GM12891 (cell line): ENCODE results near the gene ABCC10.
"Not testable (repeated sequence)": the region's sequence is repeated elsewhere in the genome, so short reads cannot be mapped to it uniquely, and the experiment has no call there.

Experiments used
- DNase-seq: peaks from one replicate; pipeline ENCODE4 v3.0.0; 2011; ENCODE audit warnings: low spot score; ENCODE audit not compliant: insufficient read length
- FAIRE-seq: peaks from 2 replicates; lab custom pipeline; 2011; peaks lifted over from hg19 to GRCh38; lab: Jason Lieb, UNC
- PAX5 ChIP-seq: IDR thresholded peaks from 2 replicates; pipeline ENCODE4 v1.6.1; 2011; ENCODE audit warnings: low read length, moderate library complexity, mild to moderate bottlenecking; ENCODE audit not compliant: insufficient read depth, severe bottlenecking
- POLR2A ChIP-seq: IDR thresholded peaks from 2 replicates; pipeline ENCODE4 v1.6.1; 2011; ENCODE audit warnings: low read depth, low read length, control low read depth
- POLR2AphosphoS5 ChIP-seq: IDR thresholded peaks from 2 replicates; pipeline ENCODE4 v1.6.1; 2011; ENCODE audit warnings: low read depth, low read length, control low read depth
- POU2F2 ChIP-seq: IDR thresholded peaks from 2 replicates; pipeline ENCODE4 v1.6.1; 2011; ENCODE audit warnings: low read depth, mild to moderate bottlenecking, control low read depth, low read length, moderate library complexity
- SPI1 ChIP-seq: IDR thresholded peaks from 2 replicates; pipeline ENCODE4 v1.6.1; 2011; ENCODE audit warnings: low read depth, low read length, control low read depth
- TAF1 ChIP-seq: IDR thresholded peaks from 2 replicates; pipeline ENCODE4 v1.6.1; 2011; ENCODE audit warnings: low read depth, low read length, control low read depth

The ABCC10 gene

GRCh38 chr6:43494766-43495165, 67.4 kb downstream of the ABCC10 start:
- no peak for DNase-seq
- no peak for FAIRE-seq
- TF ChIP-seq SPI1, result no peak

GRCh38 chr6:43495409-43495941, 68.1 kb downstream of the ABCC10 start:
- FAIRE-seq (no peak), DNase-seq (no peak)
- TF ChIP-seq POLR2AphosphoS5 (no peak), SPI1 (no peak), TAF1 (no peak), POU2F2 (no peak), PAX5 (no peak), POLR2A (no peak)

- DNase-seq (no peak), FAIRE-seq (no peak)
These were observed 69.2 kb downstream of the ABCC10 start for GRCh38 chr6:43496370-43497128.

GRCh38 chr6:43497129-43497396, 69.7 kb downstream of the ABCC10 start:
- FAIRE-seq (no peak), DNase-seq (no peak)
- TF ChIP-seq POLR2AphosphoS5, result no peak

More at GRCh38 chr6:43496370-43497128, 69.2 kb downstream of the ABCC10 start:
- TF ChIP-seq PAX5 (no peak), POU2F2 (no peak), POLR2A (no peak), POLR2AphosphoS5 (no peak), SPI1 (no peak), TAF1 (no peak)

GRCh38 chr6:43497689-43498088, 70.3 kb downstream of the ABCC10 start:
- FAIRE-seq (no peak), DNase-seq (no peak)
- TF ChIP-seq TAF1 (no peak), POLR2AphosphoS5 (no peak), PAX5 (no peak), POU2F2 (no peak), SPI1 (no peak), POLR2A (no peak)

GRCh38 chr6:43498291-43498690, 71.0 kb downstream of the ABCC10 start:
- not testable (repeated sequence) for FAIRE-seq

GRCh38 chr6:43499028-43499815, 71.9 kb downstream of the ABCC10 start:
- no peak for TF ChIP-seq SPI1
- no peak for TF ChIP-seq POLR2AphosphoS5
- TF ChIP-seq PAX5, result no peak
- no peak for TF ChIP-seq TAF1
- no peak for TF ChIP-seq POLR2A
- no peak for TF ChIP-seq POU2F2
- FAIRE-seq, result no peak
- no peak for DNase-seq

More at GRCh38 chr6:43498291-43498690, 71.0 kb downstream of the ABCC10 start:
- not testable (repeated sequence) for DNase-seq
